HCT116 (cell line): ENCODE data around the gene TEAD3. TPM values are rescaled to one million over a fixed set of nuclear protein-coding genes. Genes with fewer than 3 reads are reported as not detected.

Experiments used
- ATAC-seq: fragments of 200-7000 bp; cut with Tn5 transposase; 2 replicates; pipeline ENCODE4 v1.9.1; 2020; ENCODE audit warnings: mild to moderate bottlenecking, moderate library complexity
- BruUV-seq: library from RNA; stranded (reverse); fragments of 400-500 nt; replicated peaks from 2 replicates; lab custom pipeline; 2021; lab: Mats Ljungman, UMichigan
- CTCF ChIA-PET: fragments of 300-600 bp; sonication (Branson Sonifier 250); formaldehyde crosslinking; loops from one replicate; lab custom pipeline; 2021; ENCODE audit warnings: antibody characterized with exemption; lab: Charles Lee
- POLR2A ChIA-PET: fragments of 300-600, 350-600 bp; sonication (Branson Sonifier 250); formaldehyde crosslinking; loops from one replicate; lab custom pipeline; 2021; ENCODE audit warnings: antibody characterized with exemption; lab: Charles Lee
- RAD21 ChIA-PET, 2 experiments: fragments of 300-600 bp; sonication (Branson Sonifier 250); formaldehyde crosslinking; loops; one replicate each; lab custom pipeline; 2023; ENCODE audit warnings: low total read pairs in 2 of 2; ENCODE audit not compliant: uncharacterized antibody in 2 of 2, unreplicated experiment in 2 of 2, low non-redundant PET in 1 of 2; lab: Charles Lee
- DNase-seq: peaks from one replicate; pipeline ENCODE4 v3.0.0-alpha.2; 2010; ENCODE audit warnings: low read depth, low spot score
- H2AFZ ChIP-seq: fragments of 200-600 bp; shearing (Covaris generic), sonication (generic); 2 replicates; pipeline ENCODE4 v1.6.1; 2017; ENCODE audit warnings: low read depth, mixed run types, mixed read lengths, antibody characterized with exemption, low read length; ENCODE audit not compliant: poor library complexity, severe bottlenecking
- H3K27ac ChIP-seq: 2 replicates; pipeline ENCODE4 v1.5.1; 2012; ENCODE audit warnings: low read depth, low read length
- H3K27me3 ChIP-seq: fragments of 200-600 bp; sonication (generic); 2 replicates; pipeline ENCODE4 v1.6.1; 2016; ENCODE audit warnings: mixed run types, low read length, mixed read lengths; ENCODE audit not compliant: insufficient read depth
- H3K36me3 ChIP-seq, 2 experiments: fragments of 200-500 bp in 1 of 2; fragments of 200-600 bp in 1 of 2; sonication (Bioruptor generic) in 1 of 2; sonication (generic) in 1 of 2; 2 replicates each; pipeline versions ENCODE4 v1.5.1 to v1.6.1; 2014 to 2016; ENCODE audit warnings: low read length in 2 of 2, inconsistent platforms in 1 of 2, mixed read lengths in 1 of 2, mixed run types in 1 of 2; ENCODE audit not compliant: insufficient read depth in 2 of 2, control insufficient read depth in 1 of 2
- H3K4me1 ChIP-seq, 2 experiments: fragments of 200-600 bp in 1 of 2; sonication (generic) in 1 of 2; 2 replicates each; pipeline versions ENCODE4 v1.5.1 to v1.6.1; 2012 to 2017; ENCODE audit warnings: low read length in 2 of 2, inconsistent platforms in 1 of 2, mild to moderate bottlenecking in 1 of 2, mixed read lengths in 1 of 2, mixed run types in 1 of 2, moderate library complexity in 1 of 2; ENCODE audit not compliant: insufficient read depth in 2 of 2, control insufficient read depth in 1 of 2
- H3K4me2 ChIP-seq: fragments of 200-600 bp; sonication (generic); 2 replicates; pipeline ENCODE4 v1.6.1; 2017; ENCODE audit warnings: mixed run types, low read length, mixed read lengths
- H3K4me3 ChIP-seq, 2 experiments: fragments of 200-600 bp in 1 of 2; sonication (generic) in 1 of 2; replicated peaks in 1 of 2; 2 replicates each; pipeline ENCODE4 v1.5.1; 2011 to 2016; ENCODE audit warnings: low read length in 2 of 2, control low read depth in 1 of 2, low read depth in 1 of 2, mild to moderate bottlenecking in 1 of 2, mixed read lengths in 1 of 2, mixed run types in 1 of 2
- H3K79me2 ChIP-seq: fragments of 200-600 bp; sonication (generic); 2 replicates; pipeline ENCODE4 v1.6.1; 2017; ENCODE audit warnings: mild to moderate bottlenecking, mixed run types, low read length, moderate library complexity, mixed read lengths; ENCODE audit not compliant: insufficient read depth
- H3K9ac ChIP-seq: fragments of 200-600 bp; sonication (generic); 2 replicates; pipeline ENCODE4 v1.6.1; 2016; ENCODE audit warnings: low read length, mixed read lengths
- H3K9me2 ChIP-seq: fragments of 200-600 bp; sonication (generic), shearing (Covaris generic); 2 replicates; pipeline ENCODE4 v1.6.1; 2017; ENCODE audit warnings: mixed run types, mild to moderate bottlenecking, moderate library complexity; ENCODE audit not compliant: insufficient read depth
- H3K9me3 ChIP-seq, 2 experiments: fragments of 200-500 bp in 1 of 2; fragments of 200-600 bp in 1 of 2; sonication (Bioruptor generic) in 1 of 2; sonication (generic) in 1 of 2; 2 replicates each; pipeline ENCODE4 v1.6.1; 2014 to 2017; ENCODE audit warnings: low read length in 2 of 2, mixed read lengths in 2 of 2, inconsistent platforms in 1 of 2, low read depth in 1 of 2, mild to moderate bottlenecking in 1 of 2, mixed run types in 1 of 2, moderate library complexity in 1 of 2; ENCODE audit not compliant: control insufficient read depth in 1 of 2, insufficient read depth in 1 of 2
- H4K20me1 ChIP-seq: fragments of 200-600 bp; sonication (generic), shearing (Covaris generic); 2 replicates; pipeline ENCODE4 v1.6.1; 2017; ENCODE audit warnings: mixed run types, mild to moderate bottlenecking, moderate library complexity; ENCODE audit not compliant: insufficient read depth
- ATF3 ChIP-seq: IDR thresholded peaks from 2 replicates; pipeline ENCODE4 v1.6.1; 2012
- CEBPB ChIP-seq: IDR thresholded peaks from 2 replicates; pipeline ENCODE4 v1.6.1; 2012; ENCODE audit warnings: low read depth
- EZH2phosphoT487 ChIP-seq: fragments of 200-600 bp; IDR thresholded peaks from 2 replicates; pipeline ENCODE4 v1.6.1; 2018; ENCODE audit warnings: antibody characterized with exemption, borderline replicate concordance
- JUND ChIP-seq: IDR thresholded peaks from 2 replicates; pipeline ENCODE4 v1.6.1; 2012
- POLR2A ChIP-seq: IDR thresholded peaks from 2 replicates; pipeline ENCODE4 v1.7.0; 2011; ENCODE audit warnings: borderline replicate concordance; ENCODE audit not compliant: insufficient read depth, insufficient read length; ENCODE audit errors: extremely low read depth
- POLR2AphosphoS5 ChIP-seq: IDR thresholded peaks from 2 replicates; pipeline ENCODE4 v1.6.1; 2011; ENCODE audit warnings: mild to moderate bottlenecking, low read depth, low read length, moderate library complexity
- RAD21 ChIP-seq: IDR thresholded peaks from 2 replicates; pipeline ENCODE4 v1.6.1; 2012; ENCODE audit warnings: low read depth, mild to moderate bottlenecking
- YY1 ChIP-seq: IDR thresholded peaks from 2 replicates; pipeline ENCODE4 v1.6.1; 2011; ENCODE audit warnings: low read length, low read depth, moderate library complexity, mild to moderate bottlenecking; ENCODE audit not compliant: insufficient replicate concordance; ENCODE audit errors: extremely low read depth
- ZBTB33 ChIP-seq: IDR thresholded peaks from 2 replicates; pipeline ENCODE4 v1.6.1; 2011; ENCODE audit warnings: mild to moderate bottlenecking, low read length, moderate library complexity; ENCODE audit not compliant: insufficient replicate concordance; ENCODE audit errors: extremely low read depth
- ZNF274 ChIP-seq: fragments of 200-500 bp; sonication (Bioruptor generic); IDR thresholded peaks from 2 replicates; pipeline ENCODE4 v1.6.1; 2014; ENCODE audit warnings: mild to moderate bottlenecking, low read depth, low read length, inconsistent platforms
- intact Hi-C: fragments of 100-400 bp; cut with micrococcal nuclease; formaldehyde crosslinking; loops from 2 replicates; pipeline ENCODE4 v1.10.0; 2022
- total RNA-seq: library from RNA; stranded (reverse); gene quantifications from one replicate; pipeline ENCODE4 v1.2.1, GENCODE V29; 2021; ENCODE audit not compliant: unreplicated experiment

TEAD3 gene
- total RNA-seq, 1 experiment from 2014 or later: 21.8 TPM

GRCh38 chr6:35492974-35493284, 4.0 kb downstream of the TEAD3 start:
- intact Hi-C loops: no loop called here
- no peak overlapping the region for H3K4me3 ChIP-seq
- TF ChIP-seq POLR2A (no peak), EZH2phosphoT487 (no peak), POLR2AphosphoS5 (no peak), ZNF274 (no peak), RAD21 (no peak), JUND (no peak), YY1 (no peak), CEBPB (no peak), ZBTB33 (no peak), ATF3 (no peak)
- ATAC-seq: no peak
- POLR2A ChIA-PET: no interaction called here
- H3K36me3 ChIP-seq: no peaks in the 10 kb centered on the region
- H3K9me3 ChIP-seq: no peaks in the 10 kb centered on the region
- H4K20me1 ChIP-seq: no peaks in the 10 kb centered on the region
- peaks cover 54% of the 10 kb centered on the region for H3K79me2 ChIP-seq
- no peaks in the 10 kb centered on the region for H3K27me3 ChIP-seq
- no peak overlapping the region for H3K4me2 ChIP-seq
- H3K27ac ChIP-seq: no peak overlapping the region
- peaks cover 45 to 69% of the 10 kb centered on the region in 2 experiments for H3K4me1 ChIP-seq
- no peak overlapping the region for H2AFZ ChIP-seq
- DNase-seq: no peak
- RAD21 ChIA-PET: no interaction called here
- no peaks in the 10 kb centered on the region for H3K9me2 ChIP-seq
- no TSS peak for BruUV-seq
- CTCF ChIA-PET: no interaction called here
- H3K9ac ChIP-seq: no peak overlapping the region
